ENCODE results near the gene CLSTN2.

Gene CLSTN2

GRCh38 chr3:140360332-140360731 lies 425.3 kb downstream of the CLSTN2 start:
- Histone ChIP-seq H3K4me1 (ENCODE audit: control insufficient read depth, insufficient read depth, low read length) (no peaks in the 10 kb centered on the region), H3K9me3 (ENCODE audit: control insufficient read depth, insufficient read depth, low read length) (no peaks in the 10 kb centered on the region), H3K4me3 (ENCODE audit: low read length) (no peak overlapping the region), H3K36me3 (ENCODE audit: control insufficient read depth, insufficient read depth, low read length) (no peaks in the 10 kb centered on the region), H3K27me3 (ENCODE audit: control insufficient read depth, insufficient read depth, low read length) (no peaks in the 10 kb centered on the region), H3K27ac (ENCODE audit: low read length) (no peak overlapping the region)
- DNase-seq (ENCODE audit: low read depth, low spot score): no peak
- WGBS (ENCODE audit: insufficient coverage, insufficient read length): no CpG with 5 or more reads among the region's 1 CpG

- H3K36me3 ChIP-seq (ENCODE audit: control insufficient read depth, insufficient read depth, low read length): no peaks in the 10 kb centered on the region
Measured at GRCh38 chr3:140363801-140364200, 428.8 kb downstream of the CLSTN2 start.

GRCh38 chr3:140365872-140366697 lies 431.1 kb downstream of the CLSTN2 start:
- WGBS (ENCODE audit: insufficient coverage, insufficient read length): no CpG with 5 or more reads among the region's 9 CpGs

More at GRCh38 chr3:140363801-140364200, 428.8 kb downstream of the CLSTN2 start:
- Histone ChIP-seq H3K4me3 (ENCODE audit: low read length) (no peak overlapping the region), H3K4me1 (ENCODE audit: control insufficient read depth, insufficient read depth, low read length) (no peaks in the 10 kb centered on the region), H3K27me3 (ENCODE audit: control insufficient read depth, insufficient read depth, low read length) (no peaks in the 10 kb centered on the region), H3K27ac (ENCODE audit: low read length) (no peak overlapping the region), H3K9me3 (ENCODE audit: control insufficient read depth, insufficient read depth, low read length) (no peaks in the 10 kb centered on the region)
- WGBS (ENCODE audit: insufficient coverage, insufficient read length): no CpG with 5 or more reads among the region's 6 CpGs
- no peak for DNase-seq (ENCODE audit: low read depth, low spot score)

GRCh38 chr3:140368223-140368811 lies 433.3 kb downstream of the CLSTN2 start:
- Histone ChIP-seq H3K9me3 (ENCODE audit: control insufficient read depth, insufficient read depth, low read length) (no peaks in the 10 kb centered on the region), H3K36me3 (ENCODE audit: control insufficient read depth, insufficient read depth, low read length) (no peaks in the 10 kb centered on the region), H3K27ac (ENCODE audit: low read length) (no peak overlapping the region), H3K4me1 (ENCODE audit: control insufficient read depth, insufficient read depth, low read length) (no peaks in the 10 kb centered on the region), H3K4me3 (ENCODE audit: low read length) (no peak overlapping the region), H3K27me3 (ENCODE audit: control insufficient read depth, insufficient read depth, low read length) (no peaks in the 10 kb centered on the region)
- DNase-seq (ENCODE audit: low read depth, low spot score): no peak
- WGBS (ENCODE audit: insufficient coverage, insufficient read length): no CpG with 5 or more reads among the region's 5 CpGs

More at GRCh38 chr3:140365872-140366697, 431.1 kb downstream of the CLSTN2 start:
- H3K4me3 ChIP-seq (ENCODE audit: low read length): no peak overlapping the region
- H3K27me3 ChIP-seq (ENCODE audit: control insufficient read depth, insufficient read depth, low read length): no peaks in the 10 kb centered on the region
- H3K9me3 ChIP-seq (ENCODE audit: control insufficient read depth, insufficient read depth, low read length): no peaks in the 10 kb centered on the region
- no peaks in the 10 kb centered on the region for H3K36me3 ChIP-seq (ENCODE audit: control insufficient read depth, insufficient read depth, low read length)
- H3K4me1 ChIP-seq (ENCODE audit: control insufficient read depth, insufficient read depth, low read length): no peaks in the 10 kb centered on the region
- H3K27ac ChIP-seq (ENCODE audit: low read length): no peak overlapping the region
- DNase-seq (ENCODE audit: low read depth, low spot score): no peak

GRCh38 chr3:140370686-140371085 lies 435.7 kb downstream of the CLSTN2 start:
- Histone ChIP-seq H3K4me1 (ENCODE audit: control insufficient read depth, insufficient read depth, low read length) (no peaks in the 10 kb centered on the region), H3K27me3 (ENCODE audit: control insufficient read depth, insufficient read depth, low read length) (no peaks in the 10 kb centered on the region), H3K27ac (ENCODE audit: low read length) (no peak overlapping the region), H3K9me3 (ENCODE audit: control insufficient read depth, insufficient read depth, low read length) (no peaks in the 10 kb centered on the region), H3K4me3 (ENCODE audit: low read length) (no peak overlapping the region), H3K36me3 (ENCODE audit: control insufficient read depth, insufficient read depth, low read length) (no peaks in the 10 kb centered on the region)
- no peak for DNase-seq (ENCODE audit: low read depth, low spot score)
- WGBS (ENCODE audit: insufficient coverage, insufficient read length): no CpG with 5 or more reads among the region's 2 CpGs

- Histone ChIP-seq H3K36me3 (ENCODE audit: control insufficient read depth, insufficient read depth, low read length) (no peaks in the 10 kb centered on the region), H3K4me3 (ENCODE audit: low read length) (no peak overlapping the region), H3K27ac (ENCODE audit: low read length) (no peak overlapping the region), H3K9me3 (ENCODE audit: control insufficient read depth, insufficient read depth, low read length) (no peaks in the 10 kb centered on the region), H3K27me3 (ENCODE audit: control insufficient read depth, insufficient read depth, low read length) (no peaks in the 10 kb centered on the region), H3K4me1 (ENCODE audit: control insufficient read depth, insufficient read depth, low read length) (no peaks in the 10 kb centered on the region)
- no peak for DNase-seq (ENCODE audit: low read depth, low spot score)
- WGBS (ENCODE audit: insufficient coverage, insufficient read length): no CpG with 5 or more reads among the region's 1 CpG
Measured at GRCh38 chr3:140373234-140373633, 438.2 kb downstream of the CLSTN2 start.

GRCh38 chr3:140375002-140375401 lies 440.0 kb downstream of the CLSTN2 start:
- H3K27ac ChIP-seq (ENCODE audit: low read length): no peak overlapping the region
- no CpG with 5 or more reads among the region's 1 CpG for WGBS (ENCODE audit: insufficient coverage, insufficient read length)
- H3K36me3 ChIP-seq (ENCODE audit: control insufficient read depth, insufficient read depth, low read length): no peaks in the 10 kb centered on the region
- no peaks in the 10 kb centered on the region for H3K4me1 ChIP-seq (ENCODE audit: control insufficient read depth, insufficient read depth, low read length)
- H3K4me3 ChIP-seq (ENCODE audit: low read length): no peak overlapping the region
- no peaks in the 10 kb centered on the region for H3K9me3 ChIP-seq (ENCODE audit: control insufficient read depth, insufficient read depth, low read length)
- no peaks in the 10 kb centered on the region for H3K27me3 ChIP-seq (ENCODE audit: control insufficient read depth, insufficient read depth, low read length)
- DNase-seq (ENCODE audit: low read depth, low spot score): no peak

- Histone ChIP-seq H3K36me3 (ENCODE audit: control insufficient read depth, insufficient read depth, low read length) (no peaks in the 10 kb centered on the region), H3K4me3 (ENCODE audit: low read length) (no peak overlapping the region), H3K27me3 (ENCODE audit: control insufficient read depth, insufficient read depth, low read length) (no peaks in the 10 kb centered on the region), H3K4me1 (ENCODE audit: control insufficient read depth, insufficient read depth, low read length) (no peaks in the 10 kb centered on the region), H3K27ac (ENCODE audit: low read length) (no peak overlapping the region), H3K9me3 (ENCODE audit: control insufficient read depth, insufficient read depth, low read length) (no peaks in the 10 kb centered on the region)
- no peak for DNase-seq (ENCODE audit: low read depth, low spot score)
- no CpG with 5 or more reads among the region's 1 CpG for WGBS (ENCODE audit: insufficient coverage, insufficient read length)
Measured at GRCh38 chr3:140376136-140376889, 441.3 kb downstream of the CLSTN2 start.

GRCh38 chr3:140377644-140378043 lies 442.7 kb downstream of the CLSTN2 start:
- no CpG with 5 or more reads among the region's 1 CpG for WGBS (ENCODE audit: insufficient coverage, insufficient read length)
- Histone ChIP-seq H3K27me3 (ENCODE audit: control insufficient read depth, insufficient read depth, low read length) (no peaks in the 10 kb centered on the region), H3K36me3 (ENCODE audit: control insufficient read depth, insufficient read depth, low read length) (no peaks in the 10 kb centered on the region), H3K4me3 (ENCODE audit: low read length) (no peak overlapping the region), H3K9me3 (ENCODE audit: control insufficient read depth, insufficient read depth, low read length) (no peaks in the 10 kb centered on the region), H3K27ac (ENCODE audit: low read length) (no peak overlapping the region), H3K4me1 (ENCODE audit: control insufficient read depth, insufficient read depth, low read length) (no peaks in the 10 kb centered on the region)
- no peak for DNase-seq (ENCODE audit: low read depth, low spot score)

- WGBS (ENCODE audit: insufficient coverage, insufficient read length): no CpG with 5 or more reads among the region's 3 CpGs
- H3K27me3 ChIP-seq (ENCODE audit: control insufficient read depth, insufficient read depth, low read length): no peaks in the 10 kb centered on the region
Measured at GRCh38 chr3:140378571-140379340, 443.8 kb downstream of the CLSTN2 start.

More at GRCh38 chr3:140378571-140379340, 443.8 kb downstream of the CLSTN2 start:
- H3K4me1 ChIP-seq (ENCODE audit: control insufficient read depth, insufficient read depth, low read length): no peaks in the 10 kb centered on the region
- H3K4me3 ChIP-seq (ENCODE audit: low read length): no peak overlapping the region
- no peaks in the 10 kb centered on the region for H3K36me3 ChIP-seq (ENCODE audit: control insufficient read depth, insufficient read depth, low read length)
- no peak for DNase-seq (ENCODE audit: low read depth, low spot score)
- no peak overlapping the region for H3K27ac ChIP-seq (ENCODE audit: low read length)
- H3K9me3 ChIP-seq (ENCODE audit: control insufficient read depth, insufficient read depth, low read length): no peaks in the 10 kb centered on the region

All from iPS DF 6.9 (cell line).